Umbilical cord (tissue), 2 donors: ENCODE data around the gene LACTBL1. TPM values are rescaled to one million over a fixed set of nuclear protein-coding genes. Genes with fewer than 3 reads are reported as not detected.

Source experiments
- DNase-seq: peaks from one replicate; pipeline ENCODE4 v3.0.0-alpha.2; 2015; ENCODE audit warnings: low spot score
- total RNA-seq: library from RNA; depleted of rRNA; stranded (reverse); fragments of >200 nt; gene quantifications from one replicate; pipeline ENCODE4 v1.2.3, GENCODE V29; 2014; ENCODE audit warnings: low replicate concordance; ENCODE audit not compliant: insufficient read depth

The LACTBL1 gene
- total RNA-seq, 1 donor from 2014 or later = not detected

- DNase-seq = no peak
Observed at GRCh38 chr1:22913421-22914141, 59.1 kb downstream of the LACTBL1 start.

GRCh38 chr1:22912311-22912710 lies 60.4 kb downstream of the LACTBL1 start:
- no peak for DNase-seq

GRCh38 chr1:22910986-22911651 lies 61.5 kb downstream of the LACTBL1 start:
- DNase-seq = no peak

- no peak for DNase-seq
Observed at GRCh38 chr1:22910286-22910685, 62.4 kb downstream of the LACTBL1 start.

- no peak for DNase-seq
Observed at GRCh38 chr1:22908880-22909426, 63.7 kb downstream of the LACTBL1 start.

GRCh38 chr1:22907528-22907927 lies 65.1 kb downstream of the LACTBL1 start:
- no peak for DNase-seq

GRCh38 chr1:22906968-22907367 lies 65.7 kb downstream of the LACTBL1 start:
- DNase-seq = no peak

GRCh38 chr1:22903113-22903512 lies 69.6 kb downstream of the LACTBL1 start:
- DNase-seq = no peak

Other genes with a start within 250 kb of the LACTBL1 start
- 3.9 TPM for gene TEX46, start 43.0 kb upstream of the LACTBL1 start, total RNA-seq
- 75.1 TPM for gene KDM1A, start 46.6 kb upstream of the LACTBL1 start, total RNA-seq
- gene LUZP1, start 196.0 kb upstream of the LACTBL1 start, total RNA-seq = 13.0 TPM
- gene HTR1D, start 244.6 kb upstream of the LACTBL1 start, total RNA-seq = 1.4 TPM